ENCODE data around the gene SRGAP1.

SRGAP1 gene

GRCh38 chr12:63941166-63941800 is 96.8 kb downstream of the SRGAP1 start:
- DNase-seq, result no peak

DNA sequence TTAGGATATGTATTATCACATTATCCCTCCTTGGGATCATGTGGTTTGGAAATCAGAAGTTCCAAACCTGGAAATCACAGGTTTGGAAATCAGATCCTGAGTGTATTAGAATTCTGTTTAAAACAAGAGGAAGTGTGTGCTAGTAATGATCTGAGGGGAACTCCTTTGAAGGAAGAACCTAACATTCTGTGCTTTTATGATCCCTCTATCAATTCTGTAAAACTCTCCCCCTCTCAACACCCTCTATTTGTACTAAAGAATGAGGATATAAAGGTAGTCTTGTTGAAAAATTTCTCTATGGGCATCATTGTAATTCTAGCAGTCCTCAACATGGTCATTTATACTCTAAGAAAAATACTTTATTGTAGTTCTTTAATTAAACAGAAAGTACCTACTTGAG is 97.4 kb downstream of the SRGAP1 start:
- DNase-seq, result no peak

DNA sequence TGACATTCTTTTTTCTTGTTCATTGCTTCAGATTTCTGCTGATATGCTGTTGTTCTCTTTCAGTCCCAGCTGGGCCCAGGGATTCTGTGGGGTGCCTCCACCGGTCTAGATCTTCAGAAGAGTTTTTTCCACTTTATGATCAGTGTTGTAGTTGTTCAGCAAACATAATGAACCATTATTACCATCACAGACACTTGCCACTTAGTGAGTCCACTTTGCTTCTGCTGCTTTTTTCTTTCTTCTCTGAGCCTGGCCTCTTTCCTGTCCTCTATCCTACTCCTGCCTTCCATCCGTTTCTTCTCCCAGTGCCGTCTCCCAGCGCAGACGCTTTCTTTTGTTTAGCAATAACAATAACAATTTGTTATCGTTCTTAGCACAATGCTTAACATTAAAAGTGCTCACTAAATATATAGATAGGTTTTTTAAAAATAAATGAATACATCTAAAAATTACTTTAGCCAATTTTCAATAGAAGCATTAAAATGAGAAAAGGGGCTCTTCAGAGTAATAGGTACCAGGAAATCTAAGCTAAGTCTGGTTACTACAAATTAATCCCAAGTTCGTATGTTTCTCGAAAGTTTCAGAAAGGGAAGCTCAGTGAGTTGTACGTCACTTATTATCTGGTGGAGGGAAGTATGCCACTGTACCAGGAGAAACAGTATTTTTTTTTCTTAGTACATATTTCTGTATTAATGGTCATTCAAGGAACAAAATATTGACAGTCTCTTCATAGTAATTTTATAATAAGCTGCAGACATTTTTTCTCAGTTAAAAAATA is 98.2 kb downstream of the SRGAP1 start:
- DNase-seq, result no peak

- no peak for DNase-seq
These were observed 99.6 kb downstream of the SRGAP1 start for GRCh38 chr12:63944034-63944579.

GRCh38 chr12:63944586-63945228 is 100.2 kb downstream of the SRGAP1 start:
- DNase-seq, result no peak

DNA sequence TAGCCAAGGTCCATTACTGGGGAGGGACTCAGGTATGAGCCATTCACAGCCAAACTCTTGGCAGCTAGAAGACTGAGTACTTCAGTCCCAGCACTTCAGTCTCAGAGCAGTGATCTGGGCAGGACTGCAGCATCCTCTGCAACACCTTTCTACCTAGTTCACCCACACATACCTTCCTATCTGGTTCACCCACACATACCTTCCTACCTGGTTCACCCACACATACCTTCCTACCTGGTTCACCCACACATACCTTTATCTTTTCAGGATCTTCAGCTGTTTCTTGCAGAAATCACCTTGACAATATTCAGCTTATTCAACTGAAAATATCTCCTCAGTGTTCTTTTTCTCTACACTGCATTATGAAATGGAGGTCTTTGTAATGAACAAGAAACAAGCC is 101.3 kb downstream of the SRGAP1 start:
- DNase-seq, result no peak

GRCh38 chr12:63948211-63948610 is 103.7 kb downstream of the SRGAP1 start:
- DNase-seq, result no peak

- no peak for DNase-seq
These were observed 105.4 kb downstream of the SRGAP1 start for GRCh38 chr12:63949902-63950301.

DNA sequence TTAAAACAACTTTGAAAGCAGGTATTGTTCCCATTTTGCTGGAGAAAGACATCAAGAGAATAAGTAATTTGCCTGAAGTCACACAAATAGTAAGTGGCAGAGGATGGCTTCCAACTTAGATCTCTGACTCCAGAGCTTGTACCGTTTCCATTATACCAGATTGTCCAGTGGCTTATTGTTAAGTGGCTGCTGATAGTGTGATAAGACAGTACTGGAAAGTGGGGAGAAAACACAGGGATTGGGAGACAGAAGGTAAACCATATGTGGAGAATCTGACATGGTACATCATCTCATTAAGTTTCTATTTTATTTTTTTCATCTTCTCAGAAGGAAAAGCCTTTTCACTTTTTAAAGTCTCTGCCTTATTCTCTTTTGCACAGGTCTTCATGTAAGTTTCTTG is 108.5 kb downstream of the SRGAP1 start:
- DNase-seq, result no peak

- DNase-seq, result no peak
These were observed 111.5 kb downstream of the SRGAP1 start for GRCh38 chr12:63955831-63956666.

GRCh38 chr12:63957496-63957895 is 113.0 kb downstream of the SRGAP1 start:
- no peak for DNase-seq

- no peak for DNase-seq
These were observed 114.5 kb downstream of the SRGAP1 start for GRCh38 chr12:63958876-63959580.

- DNase-seq, result no peak
These were observed 116.5 kb downstream of the SRGAP1 start for GRCh38 chr12:63961048-63961447.

DNA sequence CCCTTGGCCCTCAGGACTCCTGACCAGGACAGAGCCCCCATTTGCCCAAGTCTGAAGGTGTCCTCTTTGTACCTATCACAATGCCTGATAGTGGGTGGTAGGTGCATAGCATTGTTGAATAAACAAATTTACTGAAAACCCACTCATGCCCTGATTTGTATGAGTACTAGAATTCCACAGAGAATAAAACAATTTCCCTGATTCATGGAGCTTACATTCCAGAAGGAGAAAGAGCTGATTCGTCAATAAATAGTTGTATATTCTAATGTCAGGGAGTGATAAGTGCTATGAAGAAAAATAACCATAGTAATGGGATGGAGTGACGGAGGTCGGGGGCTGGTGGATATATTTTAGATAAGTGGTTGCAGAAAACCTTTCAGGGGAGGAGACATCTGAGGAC is 117.0 kb downstream of the SRGAP1 start:
- no peak for DNase-seq

DNA sequence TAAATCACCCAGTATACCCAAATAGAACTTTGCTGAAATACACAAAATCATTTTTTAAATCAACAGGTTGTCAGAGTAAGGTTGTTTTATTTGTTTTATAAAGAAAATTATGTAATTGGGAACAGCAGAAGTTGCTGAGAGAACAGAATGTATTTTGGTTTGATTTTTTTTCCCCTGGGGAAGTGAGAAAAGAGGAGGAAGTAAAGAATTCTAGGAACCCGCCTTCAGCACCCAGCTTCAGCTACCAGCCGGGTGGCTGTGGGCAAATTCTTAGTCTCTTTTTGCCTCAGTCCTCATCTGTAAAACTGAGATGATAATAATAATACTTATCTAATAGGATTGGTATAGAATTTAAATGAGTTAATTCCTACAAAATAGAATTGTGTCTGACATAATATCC is 119.4 kb downstream of the SRGAP1 start:
- DNase-seq, result no peak

DNA sequence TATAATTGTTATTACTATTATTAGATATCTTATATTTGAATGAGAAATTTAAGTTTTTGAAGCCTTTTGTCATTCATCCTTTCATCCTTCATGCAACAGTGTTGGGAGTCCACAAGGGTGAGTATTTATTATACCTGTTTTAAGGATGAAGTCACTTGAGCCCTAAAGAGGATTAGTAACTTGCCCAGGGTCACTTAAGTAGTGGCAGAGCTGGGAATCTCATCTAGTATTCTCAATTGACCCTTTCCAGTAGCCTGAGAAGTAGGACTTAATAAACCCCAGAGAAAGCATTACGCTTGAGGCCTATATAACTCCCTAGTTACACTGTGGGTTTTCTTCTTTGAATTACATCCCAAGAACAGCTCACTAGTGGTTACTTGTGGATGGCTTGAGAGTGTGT is 119.8 kb downstream of the SRGAP1 start:
- no peak for DNase-seq

GRCh38 chr12:63965936-63966605 is 121.6 kb downstream of the SRGAP1 start:
- no peak for DNase-seq

GRCh38 chr12:63966606-63966975 is 122.1 kb downstream of the SRGAP1 start:
- DNase-seq, result no peak

DNA sequence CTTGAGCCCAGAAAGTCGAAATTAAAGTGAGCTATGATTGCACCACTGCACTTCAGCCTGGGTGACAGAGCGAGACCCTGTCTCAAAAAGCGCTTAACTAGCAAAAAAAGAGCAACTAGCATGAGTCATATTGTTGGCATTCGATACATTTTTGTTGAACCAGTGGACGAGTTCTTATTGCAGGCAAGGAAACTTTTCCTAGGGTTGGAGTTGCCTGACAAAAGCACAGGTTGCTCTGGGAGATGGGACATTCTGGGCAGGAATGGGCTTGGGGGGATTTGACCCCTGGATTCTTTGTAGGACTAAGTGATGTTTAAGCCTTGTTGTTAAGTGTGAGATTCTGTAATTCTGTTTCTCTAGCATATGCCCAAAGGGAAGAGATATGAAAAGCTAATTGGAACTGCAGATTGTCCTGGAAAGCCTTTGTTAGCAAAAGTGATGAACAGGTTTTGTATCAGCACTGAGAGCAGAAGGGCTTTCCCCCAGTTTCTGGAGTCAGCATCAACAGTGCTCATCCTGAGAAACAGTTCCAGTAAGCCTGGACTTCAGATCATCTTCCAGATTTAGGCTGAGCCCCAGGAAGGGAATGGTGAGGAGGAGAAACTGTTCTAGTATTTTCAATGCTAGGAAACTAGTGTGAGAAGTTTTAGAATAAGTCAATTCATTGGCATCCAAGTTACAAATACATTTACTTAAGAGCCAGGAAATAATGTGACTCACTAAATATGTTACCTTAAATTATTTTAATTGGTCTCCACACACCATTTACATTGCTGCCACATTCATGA is 123.1 kb downstream of the SRGAP1 start:
- DNase-seq, result no peak

GRCh38 chr12:63968673-63969072 is 124.2 kb downstream of the SRGAP1 start:
- no peak for DNase-seq

DNA sequence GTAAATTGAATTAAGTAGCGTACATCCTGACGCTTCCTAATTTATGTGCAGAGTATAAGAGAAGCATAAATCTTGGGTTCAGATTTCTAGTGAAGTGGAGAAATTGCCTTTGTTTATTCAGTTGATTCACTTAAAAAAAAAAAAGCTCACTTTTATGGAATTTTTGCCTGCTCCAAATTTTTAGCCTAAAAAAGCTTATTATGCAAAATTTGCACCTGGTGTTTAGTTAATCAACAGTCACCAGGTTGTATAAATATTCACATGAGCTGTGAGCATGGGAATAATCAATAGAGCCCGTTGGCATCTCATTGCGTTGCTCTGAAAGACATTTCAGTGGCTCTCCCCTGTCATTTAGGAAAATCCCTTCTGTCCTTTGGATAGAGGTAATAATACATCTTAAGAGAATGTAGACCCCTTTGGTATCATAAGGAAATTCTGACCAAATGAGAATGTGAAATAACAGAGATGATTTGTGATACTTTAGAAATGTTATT is 132.4 kb downstream of the SRGAP1 start:
- DNase-seq, result no peak

Measured in NCI-H345 (cell line).